ENCODE results near the gene SH3BGR.

GRCh38 chr21:39451332-39452206, at the start of gene SH3BGR:
- TF ChIP-seq CTCF (IDR thresholded peaks at IDR 0.05): no peak
- TF ChIP-seq ZFX (IDR thresholded peaks at IDR 0.05; ENCODE audit: borderline replicate concordance): no peak

Measured in 22Rv1 (cell line).